Esophagus squamous epithelium (tissue), 4 donors: ENCODE data around the gene SIL1.

ENCODE experiments used
- POLR2A ChIP-seq, 4 donors: fragments of 450-650 bp; IDR thresholded peaks; one replicate each; pipeline ENCODE4 v1.6.1; 2017; ENCODE audit warnings: antibody characterized with exemption in 4 of 4, mild to moderate bottlenecking in 4 of 4, moderate library complexity in 3 of 4
- TF ChIP-seq, protein P1 (sequence below), 6 experiments: fragments of 450-650 bp in 4 of 6; fragments of 200-600 bp in 2 of 6; sonication (generic) in 2 of 6; IDR thresholded peaks; one replicate each; pipeline ENCODE4 v1.5.1; 2016 to 2019; ENCODE audit warnings: antibody characterized with exemption in 6 of 6, mild to moderate bottlenecking in 4 of 6, moderate library complexity in 4 of 6

DNA sequence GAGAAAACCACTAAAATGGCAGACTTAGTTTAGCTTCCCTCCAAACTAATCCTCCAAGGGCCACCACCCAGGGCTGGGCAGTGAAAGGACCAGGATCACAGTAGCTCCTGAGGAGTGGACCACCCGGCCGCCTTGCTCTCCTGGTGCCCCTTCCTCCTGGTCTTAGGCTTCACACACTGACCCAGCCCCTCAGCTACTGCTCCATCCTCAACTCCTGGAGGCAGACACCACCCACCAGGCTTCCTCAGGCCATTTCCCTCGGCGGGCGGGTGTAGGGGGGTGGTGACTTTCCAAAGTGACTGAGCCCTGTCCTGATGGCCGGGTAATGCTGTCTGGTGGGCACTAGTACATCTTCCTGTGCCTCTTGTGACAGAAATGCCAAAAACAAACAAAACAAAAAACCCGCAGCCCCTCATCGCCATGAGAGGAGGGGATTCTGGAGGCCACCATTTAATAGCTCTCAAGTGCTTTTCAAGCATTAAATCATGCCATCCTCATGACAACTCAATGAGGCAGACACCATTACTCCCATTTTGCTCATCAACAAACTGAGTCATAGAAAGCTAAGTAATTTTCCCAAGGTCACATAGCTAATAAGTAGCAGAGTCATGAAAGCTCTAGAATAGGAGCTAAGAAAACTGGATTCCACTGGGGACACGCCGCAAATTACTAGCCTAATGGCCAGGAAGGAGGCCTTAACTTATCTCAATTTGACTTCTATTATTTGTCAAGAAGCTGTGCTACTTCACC, 231.8 kb downstream of the SIL1 start:
- TF ChIP-seq, protein P1, sequence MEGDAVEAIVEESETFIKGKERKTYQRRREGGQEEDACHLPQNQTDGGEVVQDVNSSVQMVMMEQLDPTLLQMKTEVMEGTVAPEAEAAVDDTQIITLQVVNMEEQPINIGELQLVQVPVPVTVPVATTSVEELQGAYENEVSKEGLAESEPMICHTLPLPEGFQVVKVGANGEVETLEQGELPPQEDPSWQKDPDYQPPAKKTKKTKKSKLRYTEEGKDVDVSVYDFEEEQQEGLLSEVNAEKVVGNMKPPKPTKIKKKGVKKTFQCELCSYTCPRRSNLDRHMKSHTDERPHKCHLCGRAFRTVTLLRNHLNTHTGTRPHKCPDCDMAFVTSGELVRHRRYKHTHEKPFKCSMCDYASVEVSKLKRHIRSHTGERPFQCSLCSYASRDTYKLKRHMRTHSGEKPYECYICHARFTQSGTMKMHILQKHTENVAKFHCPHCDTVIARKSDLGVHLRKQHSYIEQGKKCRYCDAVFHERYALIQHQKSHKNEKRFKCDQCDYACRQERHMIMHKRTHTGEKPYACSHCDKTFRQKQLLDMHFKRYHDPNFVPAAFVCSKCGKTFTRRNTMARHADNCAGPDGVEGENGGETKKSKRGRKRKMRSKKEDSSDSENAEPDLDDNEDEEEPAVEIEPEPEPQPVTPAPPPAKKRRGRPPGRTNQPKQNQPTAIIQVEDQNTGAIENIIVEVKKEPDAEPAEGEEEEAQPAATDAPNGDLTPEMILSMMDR (IDR thresholded peaks at IDR 0.05): no peak
- no peak for TF ChIP-seq POLR2A (IDR thresholded peaks at IDR 0.05)
